AG04450 (cell line): Measurements from ENCODE around the gene PIGA. TPM values are rescaled to one million over a fixed set of nuclear protein-coding genes. Genes with fewer than 3 reads are reported as not detected.

Experiments
- CTCF ChIA-PET: fragments of 300-600, 350-600 bp; formaldehyde crosslinking; extraction: SDS; loops from one replicate; lab custom pipeline; 2022; ENCODE audit warnings: antibody characterized with exemption, inconsistent platforms; lab: Charles Lee
- POLR2A ChIA-PET: fragments of 350-600 bp; formaldehyde crosslinking; extraction: SDS; loops from one replicate; lab custom pipeline; 2021; ENCODE audit warnings: antibody characterized with exemption, inconsistent platforms; lab: Yijun Ruan, JAX
- DNase-seq: peaks from one replicate; pipeline ENCODE4 v3.0.0-alpha.2; 2011; ENCODE audit warnings: low read depth, low spot score
- H3K27ac ChIP-seq: one replicate; pipeline ENCODE4 v1.5.1; 2012; ENCODE audit warnings: low read depth, low read length, control low read depth
- H3K27me3 ChIP-seq: one replicate; pipeline ENCODE4 v1.6.0; 2012; ENCODE audit warnings: low read length; ENCODE audit not compliant: control insufficient read depth, insufficient read depth
- H3K4me3 ChIP-seq: 2 replicates; pipeline ENCODE4 v1.5.1; 2011; ENCODE audit warnings: mild to moderate bottlenecking, low read depth, low read length, control low read depth
- H3K9me3 ChIP-seq: 2 replicates; pipeline ENCODE4 v1.5.1; 2012; ENCODE audit warnings: low read length; ENCODE audit not compliant: control insufficient read depth, insufficient read depth
- polyA minus RNA-seq: library from RNA; depleted of rRNA, polyadenylated mRNA; stranded (reverse); fragments of >200 nt; gene quantifications from 2 replicates; pipeline ENCODE4 v1.2.3, GENCODE V29; 2011; rRNA and poly(A)+ RNA removed
- polyA plus RNA-seq: library from polyadenylated mRNA; depleted of rRNA; stranded (reverse); fragments of >200 nt; gene quantifications from 2 replicates; pipeline ENCODE4 v1.2.3, GENCODE V29; 2011; rRNA removed
- TF ChIP-seq, protein P1 (sequence below): IDR thresholded peaks from 2 replicates; pipeline ENCODE4 v1.5.1; 2011; ENCODE audit warnings: low read depth, low read length, control low read depth, inconsistent platforms

Gene PIGA, protein sequence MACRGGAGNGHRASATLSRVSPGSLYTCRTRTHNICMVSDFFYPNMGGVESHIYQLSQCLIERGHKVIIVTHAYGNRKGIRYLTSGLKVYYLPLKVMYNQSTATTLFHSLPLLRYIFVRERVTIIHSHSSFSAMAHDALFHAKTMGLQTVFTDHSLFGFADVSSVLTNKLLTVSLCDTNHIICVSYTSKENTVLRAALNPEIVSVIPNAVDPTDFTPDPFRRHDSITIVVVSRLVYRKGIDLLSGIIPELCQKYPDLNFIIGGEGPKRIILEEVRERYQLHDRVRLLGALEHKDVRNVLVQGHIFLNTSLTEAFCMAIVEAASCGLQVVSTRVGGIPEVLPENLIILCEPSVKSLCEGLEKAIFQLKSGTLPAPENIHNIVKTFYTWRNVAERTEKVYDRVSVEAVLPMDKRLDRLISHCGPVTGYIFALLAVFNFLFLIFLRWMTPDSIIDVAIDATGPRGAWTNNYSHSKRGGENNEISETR
- polyA plus RNA-seq, result 3.1 and 4.2 TPM in 2 replicates
- 3.3 and 6.8 TPM in 2 replicates for polyA minus RNA-seq

- no peaks in the 10 kb centered on the region for H3K9me3 ChIP-seq
- TF ChIP-seq, protein P1, sequence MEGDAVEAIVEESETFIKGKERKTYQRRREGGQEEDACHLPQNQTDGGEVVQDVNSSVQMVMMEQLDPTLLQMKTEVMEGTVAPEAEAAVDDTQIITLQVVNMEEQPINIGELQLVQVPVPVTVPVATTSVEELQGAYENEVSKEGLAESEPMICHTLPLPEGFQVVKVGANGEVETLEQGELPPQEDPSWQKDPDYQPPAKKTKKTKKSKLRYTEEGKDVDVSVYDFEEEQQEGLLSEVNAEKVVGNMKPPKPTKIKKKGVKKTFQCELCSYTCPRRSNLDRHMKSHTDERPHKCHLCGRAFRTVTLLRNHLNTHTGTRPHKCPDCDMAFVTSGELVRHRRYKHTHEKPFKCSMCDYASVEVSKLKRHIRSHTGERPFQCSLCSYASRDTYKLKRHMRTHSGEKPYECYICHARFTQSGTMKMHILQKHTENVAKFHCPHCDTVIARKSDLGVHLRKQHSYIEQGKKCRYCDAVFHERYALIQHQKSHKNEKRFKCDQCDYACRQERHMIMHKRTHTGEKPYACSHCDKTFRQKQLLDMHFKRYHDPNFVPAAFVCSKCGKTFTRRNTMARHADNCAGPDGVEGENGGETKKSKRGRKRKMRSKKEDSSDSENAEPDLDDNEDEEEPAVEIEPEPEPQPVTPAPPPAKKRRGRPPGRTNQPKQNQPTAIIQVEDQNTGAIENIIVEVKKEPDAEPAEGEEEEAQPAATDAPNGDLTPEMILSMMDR, result no peak
- peak within 1 kb of the TSS; percentile 65 for H3K27ac ChIP-seq
- H3K27me3 ChIP-seq, result peaks cover 3% of the 10 kb centered on the region
- ChIA-PET POLR2A (no interaction called here), CTCF (interaction anchor here (0.7 kb wide), 1 partner anchor 132 kb away, joined by 3 read pairs; no protein-coding TSS in a partner anchor)
- DNase-seq, result peak; percentile 88
- peak within 1 kb of the TSS; percentile 76 for H3K4me3 ChIP-seq
These were observed at the start of gene PIGA for GRCh38 chrX:15335135-15336022. PIGA (minus strand) TSS chrX:15335523; CDS start chrX:15331930, 3,593 bp downstream.

GRCh38 chrX:15384304-15384703 lies 49.0 kb upstream of the PIGA start, which contains the start of gene VEGFD:
VEGFD (minus strand) TSS chrX:15384413; CDS start chrX:15383946, 467 bp downstream.
- ChIA-PET CTCF (interaction anchor here (0.6 to 1.7 kb wide), 3 partner anchors 35 to 567 kb away, joined by 3 to 4 read pairs (median 3); no protein-coding TSS in a partner anchor), POLR2A (interaction anchor here (0.6 kb wide), 1 partner anchor 63 kb away, joined by 3 read pairs; no protein-coding TSS in a partner anchor)
- Histone ChIP-seq H3K27ac (no peak within 1 kb of the TSS), H3K9me3 (no peaks in the 10 kb centered on the region), H3K27me3 (no peaks in the 10 kb centered on the region), H3K4me3 (no peak within 1 kb of the TSS)
- peak; percentile 38 for DNase-seq
- TF ChIP-seq, protein P1, result no peak

DNA sequence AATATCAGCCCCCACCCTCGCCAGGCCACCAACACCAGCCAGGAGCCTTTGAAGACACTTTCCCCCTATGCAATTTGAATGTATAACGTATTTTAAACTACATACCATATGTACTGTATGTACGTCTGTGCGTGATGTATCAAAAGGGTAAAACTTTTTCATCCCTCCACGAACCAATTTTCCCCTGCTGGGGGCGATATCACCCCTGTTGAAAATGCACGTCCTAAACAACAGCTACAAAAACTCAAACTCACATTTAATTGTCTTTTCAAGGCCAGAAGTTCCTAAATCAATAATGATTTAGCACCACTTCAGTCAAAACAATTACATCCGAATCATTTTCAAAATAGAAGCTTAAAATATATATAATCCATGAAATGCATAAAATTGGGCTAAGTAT lies 47.5 kb upstream of the PIGA start:
- ChIA-PET CTCF (interaction anchor here (0.7 to 2.2 kb wide), 4 partner anchors 34 to 87 kb away, joined by 3 to 12 read pairs (median 4); no protein-coding TSS in a partner anchor), POLR2A (no interaction called here)
- Histone ChIP-seq H3K27me3 (no peaks in the 10 kb centered on the region), H3K4me3 (no peak overlapping the region), H3K9me3 (no peaks in the 10 kb centered on the region), H3K27ac (no peak overlapping the region)
- TF ChIP-seq, protein P1, result 0 out of 2 replicates have a peak, but pooled peaks have one; percentile 9
- DNase-seq, result no peak

DNA sequence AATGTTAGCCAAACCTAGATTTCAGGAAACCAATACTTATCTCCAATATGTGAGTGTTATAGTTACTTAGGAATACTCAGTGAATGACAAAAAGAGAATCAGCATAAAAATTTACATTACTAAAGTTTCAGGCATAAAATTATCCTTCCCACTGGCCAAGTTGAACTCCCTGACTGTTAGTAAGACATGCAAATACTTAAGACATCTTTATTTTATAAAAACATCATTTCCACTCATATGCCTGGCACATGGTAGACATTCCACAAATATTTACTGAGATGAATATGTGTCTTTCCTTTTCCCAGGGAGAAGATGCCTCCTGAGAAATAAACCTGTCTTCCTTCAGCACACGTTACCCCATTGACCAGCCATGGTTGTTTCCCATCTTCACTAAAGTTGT lies 41.6 kb upstream of the PIGA start:
- TF ChIP-seq, protein P1, result no peak
- ChIA-PET POLR2A (no interaction called here), CTCF (no interaction called here)
- Histone ChIP-seq H3K27ac (no peak overlapping the region), H3K4me3 (no peak overlapping the region), H3K9me3 (no peaks in the 10 kb centered on the region), H3K27me3 (no peaks in the 10 kb centered on the region)
- DNase-seq, result no peak
